GM18909 (cell line): ENCODE data around the gene TRPT1.

Source experiments
- ATAC-seq: cut with Tn5 transposase; IDR thresholded peaks from one replicate; pipeline ENCODE4 v1.9.1; 2021; ENCODE audit warnings: mild to moderate bottlenecking; ENCODE audit not compliant: unreplicated experiment, poor library complexity

The TRPT1 gene

GRCh38 chr11:64259533-64260067, 33.6 kb upstream of the TRPT1 start:
- no peak for ATAC-seq

- ATAC-seq, result no peak
Measured at GRCh38 chr11:64258946-64259532, 33.1 kb upstream of the TRPT1 start.

DNA sequence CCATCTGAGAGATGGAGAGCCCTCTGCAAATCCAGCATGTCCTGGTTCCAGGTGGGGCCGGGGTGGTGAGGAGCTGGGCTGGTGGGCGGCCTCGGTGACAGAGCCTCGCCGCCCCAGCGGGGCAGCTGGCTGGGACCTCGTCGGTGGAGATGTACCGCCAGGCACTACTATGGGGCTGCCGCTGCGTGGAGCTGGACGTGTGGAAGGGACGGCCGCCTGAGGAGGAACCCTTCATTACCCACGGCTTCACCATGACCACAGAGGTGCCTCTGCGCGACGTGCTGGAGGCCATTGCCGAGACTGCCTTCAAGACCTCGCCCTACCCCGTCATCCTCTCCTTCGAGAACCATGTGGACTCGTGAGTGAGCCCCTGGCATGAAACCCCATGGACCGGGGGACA, 32.4 kb upstream of the TRPT1 start:
- no peak for ATAC-seq

- ATAC-seq, result no peak
Measured at GRCh38 chr11:64256300-64256699, 30.3 kb upstream of the TRPT1 start.

DNA sequence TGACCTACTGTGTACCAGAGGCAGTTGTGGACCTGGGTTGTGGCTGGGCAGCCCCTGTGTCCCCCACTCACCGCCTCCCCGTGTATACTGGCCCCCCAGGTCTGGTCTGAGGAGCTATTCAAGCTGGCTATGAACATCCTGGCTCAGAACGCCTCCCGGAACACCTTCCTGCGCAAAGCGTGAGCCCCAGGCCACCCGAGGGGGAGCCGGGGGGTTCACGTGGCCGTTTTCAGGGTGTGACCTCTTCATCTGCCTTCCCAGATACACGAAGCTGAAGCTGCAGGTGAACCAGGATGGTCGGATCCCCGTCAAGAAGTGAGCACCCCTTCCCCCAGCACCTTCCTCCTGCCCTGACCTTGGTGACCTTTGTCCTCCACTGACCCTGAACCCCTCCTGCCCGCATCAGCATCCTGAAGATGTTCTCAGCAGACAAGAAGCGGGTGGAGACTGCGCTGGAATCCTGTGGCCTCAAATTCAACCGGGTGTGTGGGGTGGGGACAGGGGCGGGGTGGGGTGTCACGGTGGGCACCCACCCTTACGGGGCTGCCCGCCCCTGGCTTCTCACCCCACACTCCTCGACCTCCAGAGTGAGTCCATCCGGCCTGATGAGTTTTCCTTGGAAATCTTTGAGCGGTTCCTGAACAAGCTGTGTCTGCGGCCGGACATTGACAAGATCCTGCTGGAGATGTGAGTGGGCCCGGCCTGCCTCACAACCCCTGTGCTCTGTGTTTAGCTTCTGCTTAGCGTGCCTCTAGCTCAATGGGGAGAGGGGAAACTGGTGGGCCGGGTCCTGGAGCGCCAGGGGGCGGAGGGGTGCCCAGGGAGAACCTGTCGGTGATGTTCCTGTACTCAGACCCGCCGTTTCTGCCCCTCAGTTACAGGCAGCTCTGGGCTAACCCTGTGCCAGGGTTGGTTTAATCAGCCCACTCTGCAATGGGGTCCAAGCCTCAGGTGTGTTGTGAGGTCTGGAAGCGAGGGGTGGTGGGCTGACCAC, 29.4 kb upstream of the TRPT1 start:
- ATAC-seq, result no peak

- no peak for ATAC-seq
Measured at GRCh38 chr11:64254326-64254725, 28.3 kb upstream of the TRPT1 start.

DNA sequence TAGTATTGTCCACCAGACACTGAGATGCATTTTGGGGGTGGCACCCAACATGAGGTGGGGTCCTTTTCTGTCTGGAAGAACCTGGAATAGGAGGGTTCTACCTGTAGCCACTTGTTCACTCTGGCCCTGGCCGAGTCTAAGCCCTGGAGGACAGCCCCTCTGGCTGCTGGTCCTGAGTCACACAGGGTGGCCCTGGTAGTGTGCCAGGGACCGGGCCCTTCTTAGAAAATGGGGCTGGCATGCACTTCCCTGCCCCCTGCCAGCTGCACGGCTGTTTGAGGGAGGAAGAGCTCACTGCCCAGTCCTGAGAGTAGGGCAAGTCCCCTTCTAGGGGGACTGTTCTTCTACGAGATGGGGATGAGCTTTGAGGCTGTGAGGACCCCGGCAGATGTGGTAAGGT, 27.5 kb upstream of the TRPT1 start:
- no peak for ATAC-seq

DNA sequence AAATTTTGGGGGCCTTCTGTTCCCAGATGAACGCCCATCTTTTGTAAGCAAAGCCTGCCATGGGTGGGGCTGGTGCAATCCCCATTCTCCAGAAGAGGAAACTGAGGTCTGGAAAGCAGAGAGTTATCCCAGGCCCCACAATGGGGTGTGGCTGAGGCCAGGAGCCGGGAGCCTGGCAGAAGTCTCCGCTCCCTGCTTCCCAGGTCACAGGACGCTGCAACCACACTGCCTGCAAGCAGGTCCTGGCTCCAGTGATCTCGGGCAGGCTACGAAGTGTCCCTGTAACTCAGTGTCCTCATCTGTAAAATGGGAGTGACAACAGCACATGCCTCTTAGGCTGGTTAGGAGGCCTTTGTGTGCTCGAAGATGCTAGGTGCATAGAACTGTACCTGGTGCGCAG, 27.1 kb upstream of the TRPT1 start:
- no peak for ATAC-seq

DNA sequence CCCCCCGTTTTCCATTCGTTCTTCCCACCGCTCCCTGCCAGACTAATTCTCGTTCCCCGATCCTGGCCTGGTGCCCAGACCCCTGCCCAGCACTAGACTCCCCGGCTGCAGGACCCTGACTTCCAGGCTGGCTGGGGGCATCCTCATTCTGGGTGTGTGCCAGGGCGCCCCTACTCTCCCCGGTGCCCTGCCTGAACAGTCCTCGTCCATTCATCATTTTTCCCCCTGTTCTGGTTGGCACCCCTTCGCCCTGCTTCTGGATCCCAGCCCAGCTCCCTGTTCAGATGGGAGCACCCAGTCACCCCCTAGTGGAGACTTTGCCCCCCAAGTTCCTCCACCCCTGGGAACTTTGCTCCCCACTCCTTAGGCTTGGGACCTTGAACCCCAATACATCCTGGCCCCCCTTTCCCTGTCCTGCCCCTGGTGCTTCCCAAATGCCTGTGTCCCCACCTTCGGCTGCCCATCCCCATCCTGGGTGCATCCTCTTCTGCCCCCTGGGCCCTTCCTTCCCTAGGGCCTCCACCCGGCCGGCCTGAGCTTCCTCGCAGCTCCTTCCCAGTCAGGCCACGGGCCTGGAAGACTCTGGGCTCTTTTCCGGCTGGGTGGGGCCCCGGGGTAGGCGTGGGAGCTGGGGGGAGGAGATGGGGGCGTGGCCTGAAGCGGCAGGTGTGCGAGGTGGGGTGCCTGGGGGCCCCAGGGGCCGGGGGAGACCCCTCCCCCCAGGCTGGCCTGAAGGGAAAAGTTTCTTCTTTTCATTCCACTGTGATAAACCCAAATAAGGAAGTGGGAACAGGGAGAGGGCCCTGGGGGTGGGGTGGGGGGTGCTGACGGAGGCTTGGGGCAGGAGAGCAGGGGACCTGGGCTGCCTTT, 26.3 kb upstream of the TRPT1 start:
- no peak for ATAC-seq

DNA sequence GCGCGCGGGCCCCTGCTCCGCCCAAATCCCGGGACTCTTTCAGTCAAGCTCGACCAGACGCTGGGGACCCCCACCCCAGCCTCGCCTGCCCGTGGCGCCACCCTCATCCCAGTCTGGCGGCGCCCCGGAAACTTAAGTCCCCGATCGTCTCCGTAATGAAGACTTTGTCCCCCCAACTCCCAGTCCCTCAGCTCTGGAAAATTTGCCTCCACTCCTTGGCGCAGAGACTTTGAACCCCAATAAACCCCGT, 25.7 kb upstream of the TRPT1 start:
- ATAC-seq, result no peak

DNA sequence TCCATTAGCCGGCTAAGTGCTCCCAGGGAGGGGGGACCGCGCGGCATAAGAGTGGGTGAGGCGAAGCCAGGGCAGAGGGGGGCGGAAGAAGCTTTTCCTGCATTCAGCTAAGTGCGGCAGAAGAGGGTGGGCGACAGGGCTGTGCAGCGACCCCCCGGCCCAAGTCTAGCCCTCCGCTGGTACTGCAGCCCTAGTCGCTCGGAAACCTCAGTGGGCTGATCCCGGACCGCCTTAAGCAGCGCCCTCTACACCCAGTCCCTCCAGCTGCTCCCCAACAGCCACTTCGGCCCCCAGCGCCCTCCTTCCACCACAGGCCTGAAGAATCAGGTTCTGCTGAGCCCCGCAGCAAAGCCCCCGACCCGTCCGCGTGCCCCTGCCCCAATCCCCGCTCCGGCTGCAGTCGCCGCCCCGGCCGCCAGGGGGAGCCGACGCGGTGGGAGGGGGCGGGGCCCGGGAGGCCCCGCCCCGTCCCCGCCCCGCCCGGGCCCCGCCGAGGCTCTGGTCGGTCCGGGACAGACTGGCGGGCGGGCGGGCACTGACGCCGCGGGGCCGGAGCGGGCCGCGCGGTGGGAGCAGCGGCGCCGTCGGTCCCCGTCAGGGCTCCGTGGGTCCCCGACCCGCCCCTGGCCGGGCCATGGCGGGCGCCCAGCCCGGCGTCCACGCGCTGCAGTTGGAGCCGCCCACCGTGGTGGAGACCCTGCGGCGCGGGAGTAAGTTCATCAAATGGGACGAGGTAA, 25.2 kb upstream of the TRPT1 start, which contains the start of gene PLCB3:
PLCB3 (plus strand) TSS at position 515 of the 737 bp plus-strand sequence; CDS start at position 635, 120 bp downstream.
- peak; percentile 38 for ATAC-seq

- ATAC-seq, result no peak
Measured at GRCh38 chr11:64250415-64251015, 24.5 kb upstream of the TRPT1 start.

DNA sequence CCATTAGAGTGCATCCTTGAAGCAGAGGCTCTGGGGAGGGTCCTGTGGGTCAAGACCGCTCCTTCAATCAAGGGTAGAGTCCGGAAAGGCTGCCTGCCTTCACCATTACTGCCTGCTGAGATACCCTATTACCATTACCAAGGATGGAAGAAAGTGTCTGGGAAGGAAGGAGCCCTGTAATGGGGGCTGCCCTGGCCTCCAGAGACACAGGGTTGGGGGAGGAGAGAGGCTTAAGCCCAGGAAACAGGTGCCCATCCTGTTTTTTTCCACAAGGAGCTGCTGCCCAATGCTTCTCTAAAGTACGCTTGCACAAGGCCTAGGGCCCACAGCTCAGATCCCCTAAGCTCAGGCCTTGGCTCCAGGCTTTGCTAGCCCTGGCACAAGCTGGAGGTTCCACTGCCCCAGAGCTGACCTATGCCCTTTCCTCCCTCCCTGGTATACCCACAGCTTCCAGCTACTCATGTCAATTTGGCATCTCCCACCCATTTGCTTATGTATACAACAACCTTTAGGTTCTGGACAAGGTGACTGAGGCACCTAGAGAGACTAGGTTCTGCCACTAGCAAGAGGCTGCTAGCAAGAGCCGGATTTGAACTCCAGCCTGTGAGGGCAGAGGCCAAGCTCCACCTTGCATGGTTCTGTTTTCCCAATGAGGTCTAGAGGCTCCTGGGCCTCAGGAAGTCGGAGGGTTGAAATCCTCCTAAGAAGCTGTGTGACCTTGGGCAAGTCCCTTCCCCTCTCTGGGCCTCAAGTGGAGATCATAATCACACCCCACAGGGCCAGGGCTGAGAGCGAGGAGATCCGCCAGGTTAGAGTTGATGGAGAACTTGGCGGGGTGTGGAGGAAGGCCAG, 23.8 kb upstream of the TRPT1 start:
- no peak for ATAC-seq

DNA sequence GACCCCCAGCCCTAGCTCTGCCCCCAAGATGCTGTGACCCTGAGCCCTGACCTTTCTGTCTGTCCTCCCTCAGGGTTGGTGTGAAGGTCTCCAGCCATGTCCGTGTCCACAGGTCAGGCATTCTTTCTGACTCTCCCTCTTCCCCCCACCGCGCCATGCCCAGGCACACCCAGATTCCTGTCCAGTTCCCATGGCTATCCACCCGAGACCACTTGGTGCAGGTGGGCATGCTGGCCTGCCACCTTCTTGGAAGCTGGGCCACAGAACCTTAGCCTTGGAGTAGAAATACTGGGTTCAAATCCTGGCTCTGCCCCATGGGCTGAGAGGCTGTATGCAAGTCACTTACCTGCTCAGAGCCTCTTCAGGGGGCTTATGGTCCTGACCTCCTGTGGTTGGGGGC, 23.1 kb upstream of the TRPT1 start:
- no peak for ATAC-seq

DNA sequence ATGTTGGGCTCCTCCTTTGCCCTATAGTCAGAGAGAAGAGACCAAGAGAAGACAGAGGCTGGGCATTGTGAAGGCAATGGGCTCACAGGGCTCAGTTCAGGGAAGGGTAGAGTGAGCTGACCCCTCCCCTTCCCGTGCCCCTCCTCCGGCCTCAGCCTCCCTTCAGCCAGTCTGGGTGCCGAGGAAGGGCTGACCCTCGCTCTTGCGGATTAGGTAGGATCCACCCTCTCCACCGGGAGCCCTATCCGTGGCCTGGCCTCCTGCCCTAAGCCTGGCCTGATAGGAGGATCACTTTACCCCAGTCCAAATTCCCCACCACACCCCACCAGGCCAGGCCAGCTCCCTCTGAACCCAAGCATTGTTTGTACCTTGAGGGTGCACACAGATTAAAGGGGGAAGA, 22.6 kb upstream of the TRPT1 start:
- ATAC-seq, result no peak

DNA sequence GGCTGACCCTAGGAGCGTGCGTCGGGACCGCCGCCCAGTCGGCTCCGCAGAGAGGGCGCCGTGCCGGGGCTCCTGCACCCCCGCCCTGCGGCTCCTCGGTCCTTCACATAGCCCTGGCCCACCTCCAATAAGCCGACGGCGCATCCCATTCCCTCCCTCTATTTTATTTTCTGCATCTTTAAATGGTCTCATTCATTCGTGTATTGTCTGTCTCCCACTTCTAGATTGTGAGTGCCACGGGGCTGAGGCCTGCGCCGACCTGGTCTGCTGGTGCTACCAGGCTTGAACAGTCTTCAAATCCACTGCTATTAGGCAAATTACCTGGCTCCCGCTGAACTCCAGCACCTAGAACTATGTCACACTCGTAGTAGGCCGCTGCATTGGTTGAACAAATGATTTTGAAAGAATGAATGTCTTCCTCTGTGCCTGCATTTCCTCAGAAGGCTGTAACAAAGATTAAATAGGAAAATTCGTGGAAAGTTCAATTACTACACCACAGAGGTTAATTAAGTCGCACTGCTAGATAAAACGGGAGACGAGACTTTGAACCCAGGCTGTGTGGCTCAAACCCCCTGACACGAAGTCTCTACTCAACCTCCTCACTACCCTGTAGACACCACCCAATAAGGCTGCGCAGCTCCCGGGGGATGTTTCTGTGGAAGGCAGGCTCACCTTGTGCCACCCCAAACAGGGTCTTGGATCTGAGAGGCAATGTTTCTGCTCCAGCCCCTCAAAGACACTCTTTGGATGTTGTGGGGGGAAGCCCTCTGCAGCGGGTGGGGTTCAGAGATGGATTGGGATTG, 21.9 kb upstream of the TRPT1 start:
- no peak for ATAC-seq

DNA sequence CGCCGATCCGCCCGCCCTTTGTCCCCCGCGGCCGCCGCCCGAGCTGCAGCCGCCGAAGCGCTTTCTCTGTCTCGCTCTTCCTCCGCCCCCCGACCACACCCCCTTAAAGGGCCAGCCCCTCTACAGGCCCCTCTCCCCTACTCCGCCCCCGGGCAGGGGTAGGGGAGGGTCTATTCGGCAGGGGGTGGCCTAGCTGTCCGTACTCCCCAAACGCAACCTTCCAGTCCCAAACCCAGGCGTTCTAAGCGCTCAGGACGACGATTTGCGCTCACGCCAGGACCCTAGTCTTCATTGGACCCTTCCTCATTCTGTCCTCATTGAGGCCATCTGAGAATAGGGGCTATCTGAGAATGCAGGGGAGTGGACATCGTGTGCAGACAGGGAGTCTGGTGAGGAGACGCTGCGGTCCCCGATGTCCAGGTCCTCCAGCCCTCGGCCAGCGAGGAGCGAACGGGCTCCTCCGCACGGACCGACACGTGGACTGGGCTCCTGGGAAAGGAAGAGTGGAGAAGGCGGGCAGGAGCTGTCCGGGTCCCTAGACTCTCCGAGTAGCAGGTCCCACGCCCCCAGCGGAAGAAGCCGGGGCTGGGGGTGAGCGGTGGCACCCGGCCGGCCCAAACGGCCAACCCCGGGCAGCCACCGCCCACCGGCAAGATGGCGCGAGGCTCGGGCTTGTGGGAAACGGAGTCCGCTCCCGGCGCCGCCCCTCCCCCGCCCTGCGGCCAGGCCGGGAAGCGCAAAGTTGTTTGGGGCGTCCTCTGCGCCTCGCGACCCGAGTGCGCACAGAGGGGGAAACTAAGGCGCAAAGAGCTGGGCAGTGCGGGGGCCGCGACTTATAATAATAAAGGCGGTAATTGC, 21.1 kb upstream of the TRPT1 start, which contains the start of gene PPP1R14B:
PPP1R14B (minus strand) TSS at position 73 of the 858 bp plus-strand sequence. CDS start 270 bp downstream, outside the sequence.
- peak; percentile 34 for ATAC-seq
